MCF 10A (cell line): Measurements from ENCODE around the gene CA10. TPM values are rescaled to one million over a fixed set of nuclear protein-coding genes. Genes with fewer than 3 reads are reported as not detected.

Experiments used
- BruUV-seq: library from RNA; stranded (reverse); fragments of 400-500 nt; replicated peaks from 2 replicates; lab custom pipeline; 2021; lab: Mats Ljungman, UMichigan
- CTCF ChIA-PET: fragments of 300-600 bp; sonication (Branson Sonifier 250); formaldehyde crosslinking; extraction: SDS; loops from one replicate; lab custom pipeline; 2021; ENCODE audit warnings: antibody characterized with exemption, inconsistent platforms; lab: Yijun Ruan, JAX
- POLR2A ChIA-PET: fragments of 300-600, 350-650 bp; sonication (Branson Sonifier 250); formaldehyde crosslinking; extraction: SDS; loops from one replicate; lab custom pipeline; 2020; ENCODE audit warnings: antibody characterized with exemption, inconsistent platforms; lab: Yijun Ruan, JAX
- DNase-seq: peaks from one replicate; pipeline ENCODE4 v3.0.0-alpha.2; 2018; ENCODE audit not compliant: unreplicated experiment
- H3K27ac Mint-ChIP-seq: one replicate; pipeline ENCODE4 v1.8.0; 2022; ENCODE audit warnings: mild to moderate bottlenecking, low read depth, mixed read lengths; ENCODE audit not compliant: unreplicated experiment
- H3K27me3 Mint-ChIP-seq: one replicate; pipeline ENCODE4 v1.8.0; 2022; ENCODE audit warnings: mixed read lengths; ENCODE audit not compliant: insufficient read depth, unreplicated experiment
- H3K36me3 Mint-ChIP-seq: one replicate; pipeline ENCODE4 v1.8.0; 2022; ENCODE audit warnings: mild to moderate bottlenecking, moderate library complexity, mixed read lengths; ENCODE audit not compliant: insufficient read depth, unreplicated experiment
- H3K4me1 Mint-ChIP-seq: one replicate; pipeline ENCODE4 v1.8.0; 2022; ENCODE audit warnings: mixed read lengths; ENCODE audit not compliant: insufficient read depth, unreplicated experiment
- H3K4me3 Mint-ChIP-seq: one replicate; pipeline ENCODE4 v1.8.0; 2022; ENCODE audit warnings: mild to moderate bottlenecking, moderate library complexity, mixed read lengths; ENCODE audit not compliant: unreplicated experiment
- H3K9me3 Mint-ChIP-seq: one replicate; pipeline ENCODE4 v1.8.0; 2022; ENCODE audit warnings: mixed read lengths; ENCODE audit not compliant: unreplicated experiment
- intact Hi-C: fragments of 100-400 bp; cut with micrococcal nuclease; formaldehyde crosslinking; loops from 2 replicates; pipeline ENCODE4 v1.14.1; 2022
- total RNA-seq: library from RNA; stranded (reverse); gene quantifications from 2 replicates; pipeline ENCODE4 v1.2.3, GENCODE V29; 2022
- TF ChIP-seq, protein P1 (sequence below): fragments of 200-600 bp; IDR thresholded peaks from one replicate; pipeline ENCODE4 v1.8.0; 2022; ENCODE audit warnings: antibody characterized with exemption, mild to moderate bottlenecking; ENCODE audit not compliant: unreplicated experiment

CA10 gene
- total RNA-seq, 1 experiment from 2014 or later = not detected

DNA sequence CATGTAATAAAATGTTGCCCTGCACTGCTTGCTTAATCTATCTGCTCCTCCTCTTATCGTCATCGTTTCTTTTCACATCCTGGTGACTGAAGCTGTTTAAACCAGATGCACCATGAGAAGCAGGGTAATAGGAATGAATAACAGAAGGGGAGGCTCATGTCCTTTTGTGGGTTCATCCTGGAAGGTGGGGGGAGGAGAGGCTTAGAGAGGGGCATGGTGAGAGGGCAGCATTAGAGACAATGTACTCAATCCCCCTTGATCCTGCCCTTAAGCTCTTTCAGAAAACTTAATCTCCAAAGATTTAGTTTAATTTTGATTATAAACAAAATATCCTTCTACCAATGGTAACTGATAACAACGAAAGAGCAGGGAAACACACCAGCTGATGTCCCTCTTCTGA is 248.5 kb downstream of the CA10 start:
- intact Hi-C loops = no loop called here
- BruUV-seq = no TSS peak
- Mint-ChIP-seq H3K27me3 (peaks cover 23% of the 10 kb centered on the region), H3K9me3 (no peaks in the 10 kb centered on the region), H3K4me1 (no peaks in the 10 kb centered on the region), H3K4me3 (no peak overlapping the region), H3K27ac (no peak overlapping the region), H3K36me3 (no peaks in the 10 kb centered on the region)
- POLR2A ChIA-PET = no interaction called here
- DNase-seq = no peak
- TF ChIP-seq, protein P1, sequence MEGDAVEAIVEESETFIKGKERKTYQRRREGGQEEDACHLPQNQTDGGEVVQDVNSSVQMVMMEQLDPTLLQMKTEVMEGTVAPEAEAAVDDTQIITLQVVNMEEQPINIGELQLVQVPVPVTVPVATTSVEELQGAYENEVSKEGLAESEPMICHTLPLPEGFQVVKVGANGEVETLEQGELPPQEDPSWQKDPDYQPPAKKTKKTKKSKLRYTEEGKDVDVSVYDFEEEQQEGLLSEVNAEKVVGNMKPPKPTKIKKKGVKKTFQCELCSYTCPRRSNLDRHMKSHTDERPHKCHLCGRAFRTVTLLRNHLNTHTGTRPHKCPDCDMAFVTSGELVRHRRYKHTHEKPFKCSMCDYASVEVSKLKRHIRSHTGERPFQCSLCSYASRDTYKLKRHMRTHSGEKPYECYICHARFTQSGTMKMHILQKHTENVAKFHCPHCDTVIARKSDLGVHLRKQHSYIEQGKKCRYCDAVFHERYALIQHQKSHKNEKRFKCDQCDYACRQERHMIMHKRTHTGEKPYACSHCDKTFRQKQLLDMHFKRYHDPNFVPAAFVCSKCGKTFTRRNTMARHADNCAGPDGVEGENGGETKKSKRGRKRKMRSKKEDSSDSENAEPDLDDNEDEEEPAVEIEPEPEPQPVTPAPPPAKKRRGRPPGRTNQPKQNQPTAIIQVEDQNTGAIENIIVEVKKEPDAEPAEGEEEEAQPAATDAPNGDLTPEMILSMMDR = no peak
- CTCF ChIA-PET = interaction anchor here (0.6 kb wide), 1 partner anchor 176 kb away, joined by 5 read pairs; no protein-coding TSS in a partner anchor

DNA sequence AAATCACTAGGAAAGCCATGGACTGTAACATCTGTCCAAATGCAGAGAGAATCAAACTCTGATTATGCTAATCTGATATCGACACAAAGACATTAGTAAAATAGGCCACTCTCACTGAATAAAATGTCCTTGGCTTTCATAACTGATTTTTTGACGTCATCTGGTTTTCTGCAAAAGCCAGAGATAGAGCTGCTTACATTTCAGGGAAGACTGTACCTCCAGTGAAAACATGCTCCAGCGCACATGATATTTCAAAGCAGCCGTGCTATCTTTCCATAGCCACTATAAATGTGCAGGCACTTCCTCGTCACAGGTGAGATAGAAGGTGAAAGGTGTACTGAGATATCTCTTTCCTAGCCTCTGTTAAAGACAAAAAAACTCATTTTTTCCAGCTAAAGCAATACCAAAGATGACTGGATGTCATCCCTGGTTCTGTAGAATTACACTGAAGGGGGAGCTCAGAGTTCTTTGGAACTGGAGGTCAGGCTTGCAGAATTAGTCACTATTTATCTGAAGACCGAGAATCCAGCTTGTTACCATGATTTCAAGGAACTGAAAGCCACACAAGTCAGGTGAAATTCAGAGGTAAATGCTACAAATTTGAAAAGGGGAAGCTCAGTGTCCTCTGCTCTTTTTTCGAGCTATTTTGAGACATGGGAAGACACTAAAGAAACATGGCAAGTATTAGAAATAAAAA is 249.5 kb downstream of the CA10 start:
- intact Hi-C loops = no loop called here
- peaks cover 20% of the 10 kb centered on the region for H3K27me3 Mint-ChIP-seq
- TF ChIP-seq, protein P1 = no peak
- H3K27ac Mint-ChIP-seq = no peak overlapping the region
- no peak overlapping the region for H3K4me3 Mint-ChIP-seq
- no peak for DNase-seq
- CTCF ChIA-PET = no interaction called here
- BruUV-seq = no TSS peak
- H3K36me3 Mint-ChIP-seq = no peaks in the 10 kb centered on the region
- H3K4me1 Mint-ChIP-seq = no peaks in the 10 kb centered on the region
- POLR2A ChIA-PET = no interaction called here
- no peaks in the 10 kb centered on the region for H3K9me3 Mint-ChIP-seq

DNA sequence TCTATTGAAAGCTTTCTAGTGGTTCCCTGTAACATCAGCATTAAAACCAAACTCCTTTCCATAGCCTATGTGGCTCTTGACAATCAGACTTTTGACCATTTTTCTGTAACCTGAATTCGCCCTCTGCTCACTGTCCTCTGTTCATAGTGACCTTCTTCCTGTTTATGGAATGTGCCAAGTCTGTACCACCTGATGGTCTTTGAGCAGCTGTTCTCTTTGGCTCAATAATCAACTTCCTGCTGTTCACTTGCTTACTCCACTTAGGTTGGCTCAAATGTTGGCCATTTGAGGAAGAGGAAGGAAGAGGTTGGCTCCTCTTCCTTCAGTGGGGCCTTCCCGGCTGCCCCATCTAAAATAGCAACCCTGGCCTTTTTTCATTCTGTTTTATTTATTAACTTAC is 251.5 kb downstream of the CA10 start:
- intact Hi-C loops = no loop called here
- TF ChIP-seq, protein P1 = no peak
- no peaks in the 10 kb centered on the region for H3K4me1 Mint-ChIP-seq
- ChIA-PET CTCF (no interaction called here), POLR2A (no interaction called here)
- H3K27ac Mint-ChIP-seq = no peak overlapping the region
- no peaks in the 10 kb centered on the region for H3K9me3 Mint-ChIP-seq
- H3K4me3 Mint-ChIP-seq = no peak overlapping the region
- BruUV-seq = no TSS peak
- H3K27me3 Mint-ChIP-seq = peaks cover 10% of the 10 kb centered on the region
- no peaks in the 10 kb centered on the region for H3K36me3 Mint-ChIP-seq
- DNase-seq = no peak

DNA sequence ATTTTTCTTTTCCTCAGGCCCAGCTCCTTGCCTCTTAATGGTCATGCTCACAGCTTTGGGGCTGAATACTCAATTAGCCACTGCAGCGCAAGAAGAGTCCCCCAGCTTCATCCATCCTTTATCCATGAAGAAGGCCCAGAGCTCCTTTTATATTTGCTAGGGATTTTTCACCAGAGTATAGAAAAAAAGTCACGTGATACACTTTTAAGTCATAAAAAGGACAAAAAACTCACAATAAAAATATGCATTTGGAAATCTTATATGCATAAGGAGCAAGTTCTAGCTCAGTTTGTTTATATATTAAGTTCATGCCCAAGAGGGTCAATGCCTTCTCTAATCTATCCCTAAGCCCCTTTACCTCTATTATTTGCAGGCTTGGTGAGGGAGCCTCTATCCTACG is 254.1 kb downstream of the CA10 start:
- intact Hi-C loops = no loop called here
- CTCF ChIA-PET = no interaction called here
- Mint-ChIP-seq H3K4me1 (no peaks in the 10 kb centered on the region), H3K4me3 (no peak overlapping the region), H3K27ac (no peak overlapping the region), H3K27me3 (peaks cover 12% of the 10 kb centered on the region), H3K9me3 (no peaks in the 10 kb centered on the region), H3K36me3 (no peaks in the 10 kb centered on the region)
- no peak for DNase-seq
- BruUV-seq = no TSS peak
- POLR2A ChIA-PET = no interaction called here
- TF ChIP-seq, protein P1 = no peak
